SK-N-SH treated with all-trans-retinoic acid at 6 μM for 48 hours (cell line): ENCODE data around the gene PRKG1.

Experiments
- ATAC-seq: fragments of 200-7000 bp; cut with Tn5 transposase; 3 replicates; pipeline ENCODE4 v1.9.1; 2020; ENCODE audit warnings: mild to moderate bottlenecking, moderate library complexity
- ARNTL ChIP-seq: fragments of 450-650 bp; formaldehyde crosslinking; IDR thresholded peaks from 2 replicates; pipeline ENCODE4 v1.5.0; 2020; ENCODE audit warnings: low read depth, mild to moderate bottlenecking, moderate library complexity, borderline replicate concordance
- CSDC2 ChIP-seq: fragments of 250-450 bp; sonication (Bioruptor Pico); IDR thresholded peaks from 2 replicates; pipeline ENCODE4 v1.5.0; 2020; ENCODE audit warnings: mild to moderate bottlenecking, moderate library complexity
- ESRRG ChIP-seq: fragments of 250-450 bp; sonication (Bioruptor Pico); IDR thresholded peaks from 2 replicates; pipeline ENCODE4 v1.6.1; 2021; ENCODE audit warnings: mild to moderate bottlenecking
- GLIS3 ChIP-seq: fragments of 250-450 bp; sonication (Bioruptor Pico); IDR thresholded peaks from 2 replicates; pipeline ENCODE4 v1.5.0; 2020; ENCODE audit warnings: mild to moderate bottlenecking, moderate library complexity
- ISL1 ChIP-seq: fragments of 250-450 bp; sonication (Bioruptor Pico); IDR thresholded peaks from 2 replicates; pipeline ENCODE4 v2.1.2; 2022; ENCODE audit warnings: mild to moderate bottlenecking, moderate library complexity
- OSR1 ChIP-seq: fragments of 250-450 bp; sonication (Bioruptor Pico); IDR thresholded peaks from 2 replicates; pipeline ENCODE4 v1.8.0; 2022; ENCODE audit warnings: moderate library complexity, mild to moderate bottlenecking, inconsistent platforms
- PPARA ChIP-seq: fragments of 250-450 bp; sonication (Bioruptor Pico); IDR thresholded peaks from 2 replicates; pipeline ENCODE4 v1.5.0; 2020; ENCODE audit warnings: mild to moderate bottlenecking, borderline replicate concordance
- RARB ChIP-seq: fragments of 250-450 bp; sonication (Bioruptor Pico); IDR thresholded peaks from 2 replicates; pipeline ENCODE4 v1.8.0; 2021; ENCODE audit warnings: mild to moderate bottlenecking, moderate library complexity
- SNAI2 ChIP-seq: fragments of 250-450 bp; sonication (Bioruptor Pico); IDR thresholded peaks from 2 replicates; pipeline ENCODE4 v1.5.0; 2020; ENCODE audit warnings: mild to moderate bottlenecking, moderate library complexity
- TCF4 ChIP-seq: fragments of 250-450 bp; sonication (Bioruptor Pico); IDR thresholded peaks from 2 replicates; pipeline ENCODE4 v1.8.0; 2021; ENCODE audit warnings: mild to moderate bottlenecking, moderate library complexity, borderline replicate concordance
- TOX ChIP-seq: fragments of 250-450 bp; sonication (Bioruptor Pico); IDR thresholded peaks from 2 replicates; pipeline ENCODE4 v1.8.0; 2021; ENCODE audit warnings: mild to moderate bottlenecking, moderate library complexity, borderline replicate concordance
- ZFP3 ChIP-seq: fragments of 250-450 bp; sonication (Bioruptor Pico); IDR thresholded peaks from 2 replicates; pipeline ENCODE4 v1.5.0; 2020; ENCODE audit warnings: mild to moderate bottlenecking, moderate library complexity
- ZNF565 ChIP-seq: fragments of 450-650 bp; formaldehyde crosslinking; conservative IDR thresholded peaks from 2 replicates; pipeline ENCODE4 v1.5.0; 2020; ENCODE audit warnings: low read depth, mild to moderate bottlenecking, moderate library complexity
- ZNF70 ChIP-seq: fragments of 450-650 bp; formaldehyde crosslinking; IDR thresholded peaks from 2 replicates; pipeline ENCODE4 v1.5.0; 2020; ENCODE audit warnings: mild to moderate bottlenecking, moderate library complexity
- ZNF8 ChIP-seq: fragments of 450-650 bp; formaldehyde crosslinking; IDR thresholded peaks from 2 replicates; pipeline ENCODE4 v1.5.0; 2020; ENCODE audit warnings: mild to moderate bottlenecking, moderate library complexity
- TF ChIP-seq, protein P1 (sequence below): fragments of 250-450 bp; sonication (Bioruptor Pico); IDR thresholded peaks from 2 replicates; pipeline ENCODE4 v1.8.0; 2021; ENCODE audit warnings: low read depth, mild to moderate bottlenecking, moderate library complexity, borderline replicate concordance
- TF ChIP-seq, protein P2 (sequence below): fragments of 250-450 bp; sonication (Bioruptor Pico); IDR thresholded peaks from 2 replicates; pipeline ENCODE4 v1.5.1; 2020; ENCODE audit warnings: low read depth, mild to moderate bottlenecking, moderate library complexity
- TF ChIP-seq, protein P3 (sequence below): fragments of 250-450 bp; sonication (Bioruptor Pico); IDR thresholded peaks from 2 replicates; pipeline ENCODE4 v1.8.0; 2020; ENCODE audit warnings: mild to moderate bottlenecking, moderate library complexity, borderline replicate concordance
- TF ChIP-seq, protein P4 (sequence below): fragments of 250-450 bp; sonication (Bioruptor Pico); IDR thresholded peaks from 2 replicates; pipeline ENCODE4 v1.5.1; 2021; ENCODE audit warnings: mild to moderate bottlenecking, moderate library complexity
- TF ChIP-seq, protein P5 (sequence below): fragments of 250-450 bp; sonication (Bioruptor Pico); IDR thresholded peaks from 2 replicates; pipeline ENCODE4 v1.5.0; 2020; ENCODE audit warnings: mild to moderate bottlenecking, moderate library complexity

PRKG1 gene

DNA sequence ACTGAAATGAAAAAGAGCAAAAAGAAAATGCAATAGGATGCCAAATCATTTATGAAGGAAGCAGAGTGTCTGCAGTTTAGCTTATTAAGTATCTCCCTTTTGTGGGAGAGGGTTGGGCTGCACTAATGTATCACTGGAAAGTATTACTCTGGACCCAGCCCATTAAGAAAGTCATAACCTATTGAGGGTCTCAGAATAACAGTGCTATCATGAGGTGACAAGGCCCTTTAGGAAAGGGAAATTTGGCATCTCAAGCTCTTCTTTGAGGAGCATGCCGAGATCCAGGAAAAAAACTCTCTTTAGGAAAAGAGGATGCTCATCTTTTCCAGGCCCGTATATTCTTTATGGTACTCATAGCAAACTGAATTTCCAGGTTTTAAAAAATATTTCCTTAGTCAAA, 114.6 kb downstream of the PRKG1 start:
- no peak for TF ChIP-seq TOX (CRISPR knock-in tag)
- TF ChIP-seq ZNF565 (CRISPR knock-in tag) = no peak
- no peak for TF ChIP-seq TCF4 (CRISPR knock-in tag)
- TF ChIP-seq, protein P1, sequence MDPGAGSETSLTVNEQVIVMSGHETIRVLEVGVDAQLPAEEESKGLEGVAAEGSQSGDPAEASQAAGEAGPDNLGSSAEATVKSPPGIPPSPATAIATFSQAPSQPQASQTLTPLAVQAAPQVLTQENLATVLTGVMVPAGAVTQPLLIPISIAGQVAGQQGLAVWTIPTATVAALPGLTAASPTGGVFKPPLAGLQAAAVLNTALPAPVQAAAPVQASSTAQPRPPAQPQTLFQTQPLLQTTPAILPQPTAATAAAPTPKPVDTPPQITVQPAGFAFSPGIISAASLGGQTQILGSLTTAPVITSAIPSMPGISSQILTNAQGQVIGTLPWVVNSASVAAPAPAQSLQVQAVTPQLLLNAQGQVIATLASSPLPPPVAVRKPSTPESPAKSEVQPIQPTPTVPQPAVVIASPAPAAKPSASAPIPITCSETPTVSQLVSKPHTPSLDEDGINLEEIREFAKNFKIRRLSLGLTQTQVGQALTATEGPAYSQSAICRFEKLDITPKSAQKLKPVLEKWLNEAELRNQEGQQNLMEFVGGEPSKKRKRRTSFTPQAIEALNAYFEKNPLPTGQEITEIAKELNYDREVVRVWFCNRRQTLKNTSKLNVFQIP (CRISPR knock-in tag) = no peak
- TF ChIP-seq, protein P2, sequence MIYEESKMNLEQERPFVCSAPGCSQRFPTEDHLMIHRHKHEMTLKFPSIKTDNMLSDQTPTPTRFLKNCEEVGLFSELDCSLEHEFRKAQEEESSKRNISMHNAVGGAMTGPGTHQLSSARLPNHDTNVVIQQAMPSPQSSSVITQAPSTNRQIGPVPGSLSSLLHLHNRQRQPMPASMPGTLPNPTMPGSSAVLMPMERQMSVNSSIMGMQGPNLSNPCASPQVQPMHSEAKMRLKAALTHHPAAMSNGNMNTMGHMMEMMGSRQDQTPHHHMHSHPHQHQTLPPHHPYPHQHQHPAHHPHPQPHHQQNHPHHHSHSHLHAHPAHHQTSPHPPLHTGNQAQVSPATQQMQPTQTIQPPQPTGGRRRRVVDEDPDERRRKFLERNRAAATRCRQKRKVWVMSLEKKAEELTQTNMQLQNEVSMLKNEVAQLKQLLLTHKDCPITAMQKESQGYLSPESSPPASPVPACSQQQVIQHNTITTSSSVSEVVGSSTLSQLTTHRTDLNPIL = no peak
- TF ChIP-seq ZNF8 (CRISPR knock-in tag) = no peak
- no peak for TF ChIP-seq ISL1 (CRISPR knock-in tag)
- TF ChIP-seq ESRRG (CRISPR knock-in tag) = no peak
- TF ChIP-seq CSDC2 (CRISPR knock-in tag) = no peak
- no peak for TF ChIP-seq SNAI2 (CRISPR knock-in tag)
- no peak for TF ChIP-seq RARB (CRISPR knock-in tag)
- no peak for TF ChIP-seq GLIS3 (CRISPR knock-in tag)
- no peak for TF ChIP-seq PPARA (CRISPR knock-in tag)
- TF ChIP-seq, protein P3, sequence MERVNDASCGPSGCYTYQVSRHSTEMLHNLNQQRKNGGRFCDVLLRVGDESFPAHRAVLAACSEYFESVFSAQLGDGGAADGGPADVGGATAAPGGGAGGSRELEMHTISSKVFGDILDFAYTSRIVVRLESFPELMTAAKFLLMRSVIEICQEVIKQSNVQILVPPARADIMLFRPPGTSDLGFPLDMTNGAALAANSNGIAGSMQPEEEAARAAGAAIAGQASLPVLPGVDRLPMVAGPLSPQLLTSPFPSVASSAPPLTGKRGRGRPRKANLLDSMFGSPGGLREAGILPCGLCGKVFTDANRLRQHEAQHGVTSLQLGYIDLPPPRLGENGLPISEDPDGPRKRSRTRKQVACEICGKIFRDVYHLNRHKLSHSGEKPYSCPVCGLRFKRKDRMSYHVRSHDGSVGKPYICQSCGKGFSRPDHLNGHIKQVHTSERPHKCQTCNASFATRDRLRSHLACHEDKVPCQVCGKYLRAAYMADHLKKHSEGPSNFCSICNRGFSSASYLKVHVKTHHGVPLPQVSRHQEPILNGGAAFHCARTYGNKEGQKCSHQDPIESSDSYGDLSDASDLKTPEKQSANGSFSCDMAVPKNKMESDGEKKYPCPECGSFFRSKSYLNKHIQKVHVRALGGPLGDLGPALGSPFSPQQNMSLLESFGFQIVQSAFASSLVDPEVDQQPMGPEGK = no peak
- no peak for TF ChIP-seq ARNTL
- no peak for TF ChIP-seq OSR1 (CRISPR knock-in tag)
- TF ChIP-seq, protein P4, sequence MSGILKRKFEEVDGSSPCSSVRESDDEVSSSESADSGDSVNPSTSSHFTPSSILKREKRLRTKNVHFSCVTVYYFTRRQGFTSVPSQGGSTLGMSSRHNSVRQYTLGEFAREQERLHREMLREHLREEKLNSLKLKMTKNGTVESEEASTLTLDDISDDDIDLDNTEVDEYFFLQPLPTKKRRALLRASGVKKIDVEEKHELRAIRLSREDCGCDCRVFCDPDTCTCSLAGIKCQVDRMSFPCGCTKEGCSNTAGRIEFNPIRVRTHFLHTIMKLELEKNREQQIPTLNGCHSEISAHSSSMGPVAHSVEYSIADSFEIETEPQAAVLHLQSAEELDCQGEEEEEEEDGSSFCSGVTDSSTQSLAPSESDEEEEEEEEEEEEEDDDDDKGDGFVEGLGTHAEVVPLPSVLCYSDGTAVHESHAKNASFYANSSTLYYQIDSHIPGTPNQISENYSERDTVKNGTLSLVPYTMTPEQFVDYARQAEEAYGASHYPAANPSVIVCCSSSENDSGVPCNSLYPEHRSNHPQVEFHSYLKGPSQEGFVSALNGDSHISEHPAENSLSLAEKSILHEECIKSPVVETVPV (CRISPR knock-in tag) = no peak
- TF ChIP-seq ZNF70 = no peak
- ATAC-seq = no peak

DNA sequence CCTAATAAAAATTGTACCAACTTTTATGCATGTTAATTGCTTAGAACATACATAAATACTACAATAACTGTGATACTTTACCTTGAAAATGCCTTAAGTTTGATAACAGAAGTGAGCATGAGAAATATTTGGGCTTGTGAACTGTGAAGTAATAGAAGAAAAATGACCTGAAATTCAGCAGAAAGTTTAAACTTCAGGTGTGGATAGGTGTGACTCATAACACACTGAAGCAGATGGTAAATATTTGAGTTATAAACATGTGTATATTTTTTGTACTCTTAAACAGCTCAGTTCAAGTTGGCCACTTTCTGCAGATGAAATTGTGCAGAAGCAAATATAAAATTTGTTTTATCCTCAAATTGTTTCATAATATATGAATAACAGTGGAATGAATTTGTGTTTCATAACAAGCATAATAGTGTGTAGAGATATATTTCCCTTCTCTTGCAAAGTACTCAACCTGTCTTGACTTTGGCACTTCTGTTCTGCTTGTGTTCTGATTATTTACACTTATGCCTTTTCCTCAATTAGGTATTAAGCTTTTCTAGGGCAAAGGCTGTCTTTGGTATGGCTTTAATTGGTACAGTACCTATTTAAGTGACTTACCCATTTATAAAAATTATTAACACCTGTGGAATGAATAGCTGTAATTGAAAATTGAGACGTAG, 122.4 kb downstream of the PRKG1 start:
- no peak for ATAC-seq
- TF ChIP-seq ZFP3 (CRISPR knock-in tag) (no peak), GLIS3 (CRISPR knock-in tag) (no peak), ZNF565 (CRISPR knock-in tag) (no peak), TCF4 (CRISPR knock-in tag) (no peak), ARNTL (no peak), TOX (CRISPR knock-in tag) (no peak)
- TF ChIP-seq, protein P2 = no peak
- TF ChIP-seq, protein P5, sequence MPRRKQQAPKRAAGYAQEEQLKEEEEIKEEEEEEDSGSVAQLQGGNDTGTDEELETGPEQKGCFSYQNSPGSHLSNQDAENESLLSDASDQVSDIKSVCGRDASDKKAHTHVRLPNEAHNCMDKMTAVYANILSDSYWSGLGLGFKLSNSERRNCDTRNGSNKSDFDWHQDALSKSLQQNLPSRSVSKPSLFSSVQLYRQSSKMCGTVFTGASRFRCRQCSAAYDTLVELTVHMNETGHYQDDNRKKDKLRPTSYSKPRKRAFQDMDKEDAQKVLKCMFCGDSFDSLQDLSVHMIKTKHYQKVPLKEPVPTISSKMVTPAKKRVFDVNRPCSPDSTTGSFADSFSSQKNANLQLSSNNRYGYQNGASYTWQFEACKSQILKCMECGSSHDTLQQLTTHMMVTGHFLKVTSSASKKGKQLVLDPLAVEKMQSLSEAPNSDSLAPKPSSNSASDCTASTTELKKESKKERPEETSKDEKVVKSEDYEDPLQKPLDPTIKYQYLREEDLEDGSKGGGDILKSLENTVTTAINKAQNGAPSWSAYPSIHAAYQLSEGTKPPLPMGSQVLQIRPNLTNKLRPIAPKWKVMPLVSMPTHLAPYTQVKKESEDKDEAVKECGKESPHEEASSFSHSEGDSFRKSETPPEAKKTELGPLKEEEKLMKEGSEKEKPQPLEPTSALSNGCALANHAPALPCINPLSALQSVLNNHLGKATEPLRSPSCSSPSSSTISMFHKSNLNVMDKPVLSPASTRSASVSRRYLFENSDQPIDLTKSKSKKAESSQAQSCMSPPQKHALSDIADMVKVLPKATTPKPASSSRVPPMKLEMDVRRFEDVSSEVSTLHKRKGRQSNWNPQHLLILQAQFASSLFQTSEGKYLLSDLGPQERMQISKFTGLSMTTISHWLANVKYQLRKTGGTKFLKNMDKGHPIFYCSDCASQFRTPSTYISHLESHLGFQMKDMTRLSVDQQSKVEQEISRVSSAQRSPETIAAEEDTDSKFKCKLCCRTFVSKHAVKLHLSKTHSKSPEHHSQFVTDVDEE (CRISPR knock-in tag) = no peak
